Hematopoietic multipotent progenitor cell treated with erythropoietin and hydrocortisone succinate and interleukin-3 and kit ligand, for 8 days (in vitro differentiated cells): Measurements from ENCODE around the gene GPX1.
"Not testable (repeated sequence)": the region's sequence is repeated elsewhere in the genome, so short reads cannot be mapped to it uniquely, and the experiment has no call there.

ENCODE experiments used
- DNase-seq: peaks from one replicate; pipeline ENCODE4 v3.0.0-alpha.2; 2015

Gene GPX1

DNA sequence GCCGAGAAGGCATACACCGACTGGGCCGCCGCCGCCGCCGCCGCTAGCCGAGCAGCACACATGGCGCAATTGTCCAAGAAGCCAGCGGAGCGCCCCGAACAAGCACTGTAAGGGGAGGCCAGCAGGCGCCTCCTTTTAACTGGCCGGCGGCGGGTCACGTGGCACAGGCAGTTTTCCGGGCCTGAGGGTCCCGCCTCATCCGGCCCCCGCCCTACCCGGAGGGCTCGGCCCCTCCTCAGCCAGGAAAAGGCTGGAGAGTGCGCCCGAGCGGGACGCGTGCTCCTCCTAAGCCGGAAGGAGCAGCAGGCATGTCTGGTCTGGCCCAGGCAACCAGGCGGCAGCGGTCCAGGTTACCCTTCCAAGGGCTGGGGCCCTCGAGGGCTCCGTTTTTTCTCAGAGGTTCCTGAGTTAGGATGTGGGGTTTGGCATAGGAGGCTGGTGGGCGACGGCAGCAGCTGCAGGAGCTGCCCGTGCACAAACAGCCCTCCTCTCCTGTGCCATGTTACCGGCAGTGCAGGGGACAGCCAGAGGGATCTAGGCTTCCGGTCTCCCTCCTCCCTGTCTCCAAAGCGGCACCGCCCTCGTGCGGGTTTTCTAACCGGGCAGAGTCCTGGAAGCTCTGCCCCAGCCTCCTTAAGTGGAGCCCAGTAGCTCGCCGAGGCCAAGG is at the start of gene GPX1:
Gene GPX1, minus strand, starts transcription at position 137 of the 667 bp plus-strand sequence. Its CDS starts 75 bp downstream, at position 62.
- DNase-seq = peak; percentile 93

- DNase-seq = no peak
Measured at GRCh38 chr3:49406571-49407565, 48.7 kb upstream of the GPX1 start.

GRCh38 chr3:49405570-49405969 is 47.4 kb upstream of the GPX1 start:
- DNase-seq = not testable (repeated sequence)

GRCh38 chr3:49403891-49404290 is 45.7 kb upstream of the GPX1 start:
- DNase-seq = no peak

GRCh38 chr3:49401766-49402165 is 43.6 kb upstream of the GPX1 start:
- DNase-seq = no peak

DNA sequence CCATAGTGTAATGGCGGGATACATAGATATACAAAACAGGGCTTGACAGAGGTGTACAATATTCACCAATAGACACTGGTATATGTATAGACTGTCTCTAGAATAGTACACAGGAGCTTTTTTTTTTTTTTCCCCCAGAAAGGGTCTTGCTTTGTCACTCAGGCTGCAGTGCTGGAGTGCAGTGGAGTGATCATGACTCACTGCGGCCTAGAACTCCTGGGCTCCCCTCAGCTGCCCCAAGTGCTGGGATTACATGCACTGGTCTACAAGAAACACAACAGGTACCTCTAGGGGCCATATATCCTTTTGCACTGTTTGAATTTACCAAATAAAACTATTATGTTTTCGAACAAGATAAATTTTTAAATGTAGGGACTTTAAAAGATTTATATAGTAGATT is 41.3 kb upstream of the GPX1 start:
- DNase-seq = no peak

GRCh38 chr3:49397470-49397869 is 39.3 kb upstream of the GPX1 start:
- peak; percentile 89 for DNase-seq

GRCh38 chr3:49391310-49391709 is 33.2 kb upstream of the GPX1 start:
- not testable (repeated sequence) for DNase-seq

GRCh38 chr3:49389297-49389696 is 31.1 kb upstream of the GPX1 start:
- DNase-seq = no peak

DNA sequence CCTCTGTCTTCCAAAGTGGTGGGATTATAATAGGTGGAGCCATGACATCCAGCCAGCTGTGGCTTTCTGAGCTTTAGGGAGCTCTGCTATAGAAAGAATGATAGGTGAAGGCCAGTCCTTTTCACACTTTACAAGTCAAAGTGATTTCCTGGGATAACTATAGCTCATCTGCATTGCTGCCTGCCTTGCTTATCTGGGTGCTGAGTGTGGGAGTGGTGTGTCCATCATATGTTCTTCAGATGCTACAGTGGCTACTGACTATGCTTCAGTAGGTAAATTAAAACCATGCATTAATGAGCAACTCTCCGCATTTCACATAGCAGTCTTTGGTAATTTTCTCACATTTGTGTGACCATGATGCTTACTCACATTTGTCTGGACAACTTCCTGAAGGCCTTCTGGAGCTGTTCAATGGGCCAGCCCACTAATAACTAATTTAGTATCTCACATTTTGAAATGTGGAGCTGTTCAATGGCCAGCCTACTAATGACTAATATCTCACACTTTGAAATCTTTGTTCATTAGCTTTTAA is 30.2 kb upstream of the GPX1 start:
- no peak for DNase-seq

- no peak for DNase-seq
Measured at GRCh38 chr3:49387721-49388120, 29.6 kb upstream of the GPX1 start.

DNA sequence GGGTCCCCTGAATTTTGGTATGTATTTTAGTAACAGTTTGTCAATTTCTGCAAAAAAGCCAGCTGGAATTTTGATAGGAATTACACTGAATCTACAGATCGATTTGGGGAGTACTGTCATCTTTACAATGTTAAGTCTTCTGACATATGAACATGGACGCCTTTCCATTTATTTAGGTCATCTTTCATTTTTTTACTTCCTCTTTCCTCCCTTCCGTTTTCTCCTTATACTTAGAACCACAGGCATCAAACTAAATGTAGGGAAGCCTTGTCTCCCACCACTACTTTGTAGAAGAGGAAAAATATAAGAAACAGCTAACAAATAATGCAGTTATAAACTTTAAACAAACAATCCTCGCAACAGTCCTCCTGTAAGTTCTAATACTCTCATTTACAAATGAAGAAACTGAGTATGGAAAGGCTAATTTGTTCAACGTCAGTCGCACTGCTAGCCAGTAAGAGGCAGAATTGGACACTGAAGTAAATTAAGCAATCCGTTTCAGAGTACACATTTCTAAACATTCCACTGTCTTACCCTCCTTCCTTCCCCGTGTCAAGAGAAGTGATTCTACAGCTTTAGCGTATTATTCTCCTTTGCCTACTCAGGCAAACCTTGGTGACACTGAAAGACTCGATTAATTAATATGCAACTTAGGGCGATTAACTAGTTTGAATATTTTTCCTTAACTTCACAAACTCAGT is 28.1 kb upstream of the GPX1 start:
- no peak for DNase-seq

- DNase-seq = no peak
Measured at GRCh38 chr3:49385617-49386016, 27.5 kb upstream of the GPX1 start.

DNA sequence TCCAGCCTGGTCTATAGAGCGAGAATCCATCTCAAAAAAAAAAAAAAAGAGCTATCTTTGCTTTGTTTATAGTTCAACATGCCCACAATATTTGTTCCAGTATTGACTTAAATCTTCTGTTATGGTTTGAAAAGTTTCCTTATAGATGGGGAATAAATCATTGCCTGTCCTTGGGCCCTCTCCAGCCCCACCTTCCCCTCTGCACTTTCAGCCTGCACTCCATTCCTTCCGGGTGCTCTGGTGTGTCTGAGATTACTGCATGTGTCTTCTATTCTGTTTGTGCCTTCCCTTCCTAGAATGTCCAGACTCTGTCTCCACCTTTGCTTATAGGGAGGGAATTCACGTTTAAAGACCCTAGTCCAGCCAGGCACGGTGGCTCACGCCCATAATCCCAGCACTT is 25.2 kb upstream of the GPX1 start:
- DNase-seq = no peak

GRCh38 chr3:49378249-49378895 is 20.2 kb upstream of the GPX1 start:
- DNase-seq = no peak

DNA sequence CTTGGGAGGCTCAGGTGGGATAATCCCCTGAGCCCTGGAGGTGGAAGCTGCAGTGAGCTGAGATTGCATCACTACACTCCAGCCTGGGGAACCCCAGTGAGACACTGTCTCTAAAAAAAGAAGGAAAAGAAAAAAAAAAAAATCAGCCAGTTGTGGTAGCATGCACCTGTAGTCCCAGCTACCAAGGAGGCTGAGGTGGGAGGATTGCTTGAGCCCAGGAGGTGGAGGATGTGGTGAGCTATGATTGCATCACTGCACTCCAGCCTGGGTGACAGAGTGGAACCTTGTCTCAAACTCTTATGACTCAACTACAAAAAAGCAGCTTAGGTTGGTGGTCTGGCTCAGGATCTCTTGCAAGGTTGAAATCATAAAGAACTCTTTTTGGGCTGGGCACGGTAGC is 19.3 kb upstream of the GPX1 start:
- DNase-seq = no peak

DNA sequence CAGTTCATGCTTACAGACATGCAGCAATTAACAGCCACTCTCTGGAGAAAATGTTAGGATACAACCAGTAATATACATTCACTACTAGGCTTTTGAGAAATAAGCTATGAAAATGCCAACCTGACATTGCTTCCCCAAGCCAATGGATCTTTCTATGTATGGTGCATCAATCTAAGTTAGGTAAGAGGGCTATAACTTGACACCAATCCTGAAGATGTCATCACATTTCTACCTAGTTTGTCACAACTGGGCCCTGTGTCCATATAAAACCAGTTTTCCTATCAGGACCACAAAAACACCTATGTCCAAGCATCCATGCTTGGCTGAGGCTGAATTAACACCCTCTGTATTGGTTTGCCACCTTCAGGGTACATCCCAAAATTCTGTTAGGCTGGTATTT is 13.8 kb upstream of the GPX1 start:
- DNase-seq = no peak

- DNase-seq = no peak
Measured at GRCh38 chr3:49370585-49371290, 12.6 kb upstream of the GPX1 start.

DNA sequence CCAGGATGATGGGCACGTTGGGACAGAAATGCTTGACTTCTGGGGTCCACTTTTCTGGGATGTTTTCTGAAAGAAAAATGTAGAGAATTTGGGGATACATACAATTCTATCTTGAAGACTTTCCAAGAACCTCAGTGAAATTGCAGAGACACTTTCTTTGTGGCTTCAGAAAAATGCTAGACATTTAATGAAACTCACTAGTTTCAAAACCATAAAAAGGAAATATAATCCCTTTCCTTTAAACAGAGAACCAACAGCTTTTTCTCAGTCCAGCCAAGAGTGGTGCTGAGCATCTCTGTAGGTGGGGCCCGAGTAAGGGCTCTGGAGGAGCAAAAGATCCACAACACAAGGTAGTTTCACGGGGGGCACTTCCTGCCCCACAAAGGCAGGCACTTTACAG is 4.4 kb upstream of the GPX1 start:
- DNase-seq = no peak

- DNase-seq = peak; percentile 66
Measured at GRCh38 chr3:49359623-49360022, 1.5 kb upstream of the GPX1 start.

GRCh38 chr3:49358884-49359225 is 702 bp upstream of the GPX1 start:
- DNase-seq = no peak
